K562 (cell line): ENCODE results near the gene NUP210.

Source experiments
- CBX2 ChIP-seq: fragments of 200-600 bp; sonication (generic); IDR thresholded peaks from one replicate; pipeline ENCODE4 v1.6.1; 2012; ENCODE audit warnings: mild to moderate bottlenecking, low read length, inconsistent platforms; ENCODE audit not compliant: insufficient read depth, poor library complexity, severe bottlenecking
- POLR2AphosphoS2 ChIP-seq: IDR thresholded peaks from 2 replicates; pipeline ENCODE4 v1.6.1; 2012; ENCODE audit warnings: low read length, improper control_type of control experiment
- POLR2AphosphoS5 ChIP-seq: IDR thresholded peaks from 2 replicates; pipeline ENCODE4 v1.6.1; 2011; ENCODE audit warnings: mild to moderate bottlenecking, low read depth, low read length, moderate library complexity; ENCODE audit not compliant: control insufficient read depth, insufficient read depth
- RUNX1 ChIP-seq: sonication (generic); IDR thresholded peaks from 2 replicates; pipeline ENCODE4 v1.6.1; 2016; ENCODE audit warnings: antibody characterized with exemption, low read depth
- SRF ChIP-seq, 2 experiments: fragments of 250-450, 450-650 bp in 1 of 2; sonication (Bioruptor Pico) in 1 of 2; sonication (generic) in 1 of 2; formaldehyde crosslinking; IDR thresholded peaks; 2 replicates each; pipeline versions ENCODE4 v1.5.0 to v1.5.1; 2020 to 2022; ENCODE audit warnings: mild to moderate bottlenecking in 1 of 2, missing genetic modification reagents in 1 of 2
- TRIM28 ChIP-seq: fragments of 450-650 bp; IDR thresholded peaks from 2 replicates; pipeline ENCODE4 v1.6.1; 2017
- ZNF184 ChIP-seq: sonication (generic); formaldehyde crosslinking; IDR thresholded peaks from 2 replicates; pipeline ENCODE4 v1.5.0; 2020; ENCODE audit warnings: missing genetic modification reagents
- TF ChIP-seq, protein P1 (sequence below): fragments of 250-450 bp; sonication (Bioruptor Pico); IDR thresholded peaks from 2 replicates; pipeline ENCODE4 v1.8.0; 2021; ENCODE audit warnings: borderline replicate concordance, mild to moderate bottlenecking, moderate library complexity; ENCODE audit not compliant: poor library complexity, severe bottlenecking
- TF ChIP-seq, protein P2 (sequence below): fragments of 450-650 bp; IDR thresholded peaks from 2 replicates; pipeline ENCODE4 v1.6.1; 2016; ENCODE audit warnings: missing biosample characterization, missing genetic modification characterization
- TF ChIP-seq, protein P3 (sequence below), 3 experiments: IDR thresholded peaks in 2 of 3; conservative IDR thresholded peaks in 1 of 3; 2 replicates each; pipeline ENCODE4 v1.5.1; 2011 to 2012; ENCODE audit warnings: low read length in 3 of 3, mild to moderate bottlenecking in 3 of 3, control low read depth in 2 of 3, improper control_type of control experiment in 1 of 3, inconsistent platforms in 1 of 3, low read depth in 1 of 3, mixed read lengths in 1 of 3, moderate library complexity in 1 of 3; ENCODE audit not compliant: insufficient read depth in 2 of 3
- TF ChIP-seq, protein P4 (sequence below), 3 experiments: fragments of 200-800 bp in 1 of 3; sonication (Bioruptor generic) in 1 of 3; sonication (generic) in 1 of 3; formaldehyde crosslinking in 1 of 3; IDR thresholded peaks; 2 replicates each; pipeline versions ENCODE4 v1.6.1 to v1.8.0; 2016 to 2022; ENCODE audit warnings: mild to moderate bottlenecking in 2 of 3, missing compliant biosample characterization in 2 of 3, missing genetic modification characterization in 2 of 3, missing genetic modification reagents in 1 of 3

DNA sequence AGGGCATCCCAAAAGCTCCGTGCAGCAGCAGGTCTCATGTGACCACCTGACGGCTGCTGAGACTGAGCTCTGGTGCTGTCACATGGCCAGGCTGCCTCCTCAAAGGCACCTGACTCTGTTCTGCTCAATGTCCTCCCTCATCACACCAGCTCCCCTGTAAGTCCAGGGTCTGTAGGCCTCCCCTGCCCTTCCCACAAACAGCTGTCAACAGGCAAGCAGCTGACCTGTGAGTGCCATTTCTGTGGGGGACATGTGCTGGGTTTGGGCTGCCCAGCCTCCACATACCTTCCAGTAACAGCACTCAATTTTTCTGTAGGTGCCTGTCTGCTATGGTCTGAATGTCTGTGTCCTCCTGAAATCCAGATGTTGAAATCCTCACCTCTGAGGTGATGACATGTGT is 11.2 kb downstream of the NUP210 start:
- TF ChIP-seq SRF (CRISPR knock-in tag; IDR thresholded peaks at IDR 0.05) (no peak), CBX2 (no peak), TRIM28 (no peak), POLR2AphosphoS5 (no peak), ZNF184 (CRISPR knock-in tag) (no peak), POLR2AphosphoS2 (no peak), RUNX1 (no peak)
- TF ChIP-seq, protein P1, sequence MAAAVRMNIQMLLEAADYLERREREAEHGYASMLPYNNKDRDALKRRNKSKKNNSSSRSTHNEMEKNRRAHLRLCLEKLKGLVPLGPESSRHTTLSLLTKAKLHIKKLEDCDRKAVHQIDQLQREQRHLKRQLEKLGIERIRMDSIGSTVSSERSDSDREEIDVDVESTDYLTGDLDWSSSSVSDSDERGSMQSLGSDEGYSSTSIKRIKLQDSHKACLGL: no peak
- TF ChIP-seq, protein P2, sequence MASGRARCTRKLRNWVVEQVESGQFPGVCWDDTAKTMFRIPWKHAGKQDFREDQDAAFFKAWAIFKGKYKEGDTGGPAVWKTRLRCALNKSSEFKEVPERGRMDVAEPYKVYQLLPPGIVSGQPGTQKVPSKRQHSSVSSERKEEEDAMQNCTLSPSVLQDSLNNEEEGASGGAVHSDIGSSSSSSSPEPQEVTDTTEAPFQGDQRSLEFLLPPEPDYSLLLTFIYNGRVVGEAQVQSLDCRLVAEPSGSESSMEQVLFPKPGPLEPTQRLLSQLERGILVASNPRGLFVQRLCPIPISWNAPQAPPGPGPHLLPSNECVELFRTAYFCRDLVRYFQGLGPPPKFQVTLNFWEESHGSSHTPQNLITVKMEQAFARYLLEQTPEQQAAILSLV (tag): no peak
- TF ChIP-seq, protein P3, sequence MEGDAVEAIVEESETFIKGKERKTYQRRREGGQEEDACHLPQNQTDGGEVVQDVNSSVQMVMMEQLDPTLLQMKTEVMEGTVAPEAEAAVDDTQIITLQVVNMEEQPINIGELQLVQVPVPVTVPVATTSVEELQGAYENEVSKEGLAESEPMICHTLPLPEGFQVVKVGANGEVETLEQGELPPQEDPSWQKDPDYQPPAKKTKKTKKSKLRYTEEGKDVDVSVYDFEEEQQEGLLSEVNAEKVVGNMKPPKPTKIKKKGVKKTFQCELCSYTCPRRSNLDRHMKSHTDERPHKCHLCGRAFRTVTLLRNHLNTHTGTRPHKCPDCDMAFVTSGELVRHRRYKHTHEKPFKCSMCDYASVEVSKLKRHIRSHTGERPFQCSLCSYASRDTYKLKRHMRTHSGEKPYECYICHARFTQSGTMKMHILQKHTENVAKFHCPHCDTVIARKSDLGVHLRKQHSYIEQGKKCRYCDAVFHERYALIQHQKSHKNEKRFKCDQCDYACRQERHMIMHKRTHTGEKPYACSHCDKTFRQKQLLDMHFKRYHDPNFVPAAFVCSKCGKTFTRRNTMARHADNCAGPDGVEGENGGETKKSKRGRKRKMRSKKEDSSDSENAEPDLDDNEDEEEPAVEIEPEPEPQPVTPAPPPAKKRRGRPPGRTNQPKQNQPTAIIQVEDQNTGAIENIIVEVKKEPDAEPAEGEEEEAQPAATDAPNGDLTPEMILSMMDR (IDR thresholded peaks at IDR 0.05 in 2 of 3, conservative IDR thresholded peaks at IDR 0.05 in 1 of 3; ENCODE audit: insufficient read depth in 2 of 3, low read depth in 1 of 3, low read length in 3 of 3): no peak
- TF ChIP-seq, protein P4, sequence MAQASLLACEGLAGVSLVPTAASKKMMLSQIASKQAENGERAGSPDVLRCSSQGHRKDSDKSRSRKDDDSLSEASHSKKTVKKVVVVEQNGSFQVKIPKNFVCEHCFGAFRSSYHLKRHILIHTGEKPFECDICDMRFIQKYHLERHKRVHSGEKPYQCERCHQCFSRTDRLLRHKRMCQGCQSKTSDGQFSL (CRISPR knock-in tag; IDR thresholded peaks at IDR 0.05): no peak
- TF ChIP-seq, protein P4 (tag; IDR thresholded peaks at IDR 0.05): no peak
